IMR-90 (cell line): ENCODE results near the gene HVCN1. TPM values are rescaled to one million over a fixed set of nuclear protein-coding genes. Genes with fewer than 3 reads are reported as not detected.
A peak's percentile ranks its signal among the peaks of the same experiment; 100 is the strongest.

Experiments
- ATAC-seq: fragments of 200-7000 bp; cut with Tn5 transposase; 2 replicates; pipeline ENCODE4 v1.9.1; 2020; ENCODE audit warnings: low read depth, mild to moderate bottlenecking, moderate library complexity
- Bru-seq: library from RNA; stranded (reverse); fragments of 400-500 nt; gene quantifications from one replicate; lab custom pipeline; 2021; lab: Mats Ljungman, UMichigan
- BruChase-seq, 2 experiments: library from RNA; stranded (reverse); fragments of 400-500 nt; gene quantifications; one replicate each; lab custom pipeline; 2021; lab: Mats Ljungman, UMichigan
- BruUV-seq: library from RNA; stranded (reverse); fragments of 400-500 nt; replicated peaks from 2 replicates; lab custom pipeline; 2021; lab: Mats Ljungman, UMichigan
- CTCF ChIA-PET: fragments of 300-600 bp; formaldehyde crosslinking; extraction: SDS; loops from one replicate; lab custom pipeline; 2021; ENCODE audit warnings: antibody characterized with exemption; lab: Yijun Ruan, JAX
- POLR2A ChIA-PET: fragments of 300-600 bp; sonication (Branson Sonifier 250); formaldehyde crosslinking; loops from one replicate; lab custom pipeline; 2022; ENCODE audit warnings: antibody characterized with exemption; ENCODE audit not compliant: unreplicated experiment; lab: Charles Lee
- DNase-seq: peaks from one replicate; pipeline ENCODE4 v3.0.0; 2013
- H2AFZ ChIP-seq: replicated peaks from 2 replicates; pipeline ENCODE3; 2013; ENCODE audit warnings: low read length, mild to moderate bottlenecking; ENCODE audit not compliant: poor library complexity
- H2AK5ac ChIP-seq: 2 replicates; pipeline ENCODE4 v1.6.1; 2013; ENCODE audit warnings: low read depth, low read length, inconsistent platforms
- H2AK9ac ChIP-seq: replicated peaks from 2 replicates; pipeline ENCODE3; 2013; ENCODE audit warnings: mild to moderate bottlenecking, low read depth, low read length, moderate library complexity; ENCODE audit not compliant: poor library complexity
- H2BK120ac ChIP-seq: 2 replicates; pipeline ENCODE4 v1.6.1; 2013; ENCODE audit warnings: low read depth, low read length, inconsistent platforms
- H2BK15ac ChIP-seq: 3 replicates; pipeline ENCODE4 v1.6.1; 2013; ENCODE audit warnings: low read depth, low read length, inconsistent platforms
- H2BK20ac ChIP-seq: 2 replicates; pipeline ENCODE4 v1.6.1; 2013; ENCODE audit warnings: low read depth, mild to moderate bottlenecking, inconsistent platforms, low read length, moderate library complexity
- H2BK5ac ChIP-seq: 2 replicates; pipeline ENCODE4 v1.6.1; 2013; ENCODE audit warnings: mild to moderate bottlenecking, low read depth, low read length, inconsistent platforms; ENCODE audit not compliant: poor library complexity, severe bottlenecking
- H3K14ac ChIP-seq: replicated peaks from 2 replicates; pipeline ENCODE4 v1.6.1; 2013; ENCODE audit warnings: low read depth, low read length, inconsistent platforms
- H3K18ac ChIP-seq: 2 replicates; pipeline ENCODE4 v1.6.1; 2013; ENCODE audit warnings: low read depth, low read length, control low read depth
- H3K23ac ChIP-seq: 2 replicates; pipeline ENCODE4 v1.6.1; 2013; ENCODE audit warnings: low read depth, low read length, inconsistent platforms
- H3K27ac ChIP-seq: 2 replicates; pipeline ENCODE4 v1.5.1; 2013; ENCODE audit warnings: mild to moderate bottlenecking, control low read depth, low read length; ENCODE audit not compliant: insufficient read depth
- H3K27me3 ChIP-seq: 2 replicates; pipeline ENCODE4 v1.6.1; 2013; ENCODE audit warnings: low read length; ENCODE audit not compliant: control insufficient read depth, insufficient read depth
- H3K36me3 ChIP-seq: 2 replicates; pipeline ENCODE4 v1.6.1; 2013; ENCODE audit warnings: low read length, mixed read lengths; ENCODE audit not compliant: control insufficient read depth, insufficient read depth
- H3K4ac ChIP-seq: 2 replicates; pipeline ENCODE4 v1.6.1; 2013; ENCODE audit warnings: low read depth, low read length, inconsistent platforms
- H3K4me1 ChIP-seq: 2 replicates; pipeline ENCODE4 v1.6.1; 2013; ENCODE audit warnings: low read length, mixed read lengths; ENCODE audit not compliant: control insufficient read depth, insufficient read depth
- H3K4me2 ChIP-seq: 2 replicates; pipeline ENCODE4 v1.6.1; 2013; ENCODE audit warnings: low read depth, mild to moderate bottlenecking, control low read depth, low read length, moderate library complexity
- H3K4me3 ChIP-seq: 2 replicates; pipeline ENCODE4 v1.5.1; 2013; ENCODE audit warnings: low read depth, mild to moderate bottlenecking, control low read depth, low read length, moderate library complexity; ENCODE audit not compliant: insufficient read depth
- H3K56ac ChIP-seq: 2 replicates; pipeline ENCODE4 v1.6.1; 2013; ENCODE audit warnings: low read length, inconsistent platforms; ENCODE audit not compliant: insufficient read depth; ENCODE audit errors: extremely low read depth
- H3K79me1 ChIP-seq, 2 experiments: 2 replicates each; pipeline ENCODE4 v1.6.1; 2013; ENCODE audit warnings: low read length in 2 of 2, inconsistent platforms in 1 of 2, low read depth in 1 of 2
- H3K9ac ChIP-seq: 2 replicates; pipeline ENCODE4 v1.6.1; 2013; ENCODE audit warnings: low read depth, low read length, control low read depth
- H3K9me1 ChIP-seq: 2 replicates; pipeline ENCODE4 v1.6.1; 2013; ENCODE audit warnings: low read length, inconsistent platforms; ENCODE audit not compliant: insufficient read depth
- H3K9me3 ChIP-seq: 2 replicates; pipeline ENCODE4 v1.6.1; 2013; ENCODE audit warnings: low read length; ENCODE audit not compliant: control insufficient read depth, insufficient read depth
- H4K20me1 ChIP-seq: 2 replicates; pipeline ENCODE4 v1.6.1; 2013; ENCODE audit warnings: low read length, inconsistent platforms; ENCODE audit not compliant: insufficient read depth
- H4K5ac ChIP-seq: 2 replicates; pipeline ENCODE4 v1.6.1; 2013; ENCODE audit warnings: mild to moderate bottlenecking, low read depth, low read length, control low read depth
- H4K8ac ChIP-seq, 2 experiments: 2 replicates each; pipeline ENCODE4 v1.6.1; 2013; ENCODE audit warnings: low read depth in 2 of 2, low read length in 2 of 2, control low read depth in 1 of 2, inconsistent platforms in 1 of 2
- H4K91ac ChIP-seq: 2 replicates; pipeline ENCODE4 v1.6.1; 2013; ENCODE audit warnings: low read depth, low read length, inconsistent platforms; ENCODE audit not compliant: insufficient read depth
- MAZ ChIP-seq: IDR thresholded peaks from 2 replicates; pipeline ENCODE4 v1.6.1; 2012; ENCODE audit warnings: low read depth, mild to moderate bottlenecking, low read length, improper control_type of control experiment, moderate library complexity, borderline replicate concordance
- WGBS, 2 experiments: methylation state at CpG; one replicate each; pipeline versions ENCODE4 v1.1.5 to v1.1.7; 2013; ENCODE audit warnings: missing lambda C conversion rate in 2 of 2; ENCODE audit not compliant: insufficient read length in 1 of 2; ENCODE audit errors: extremely low coverage in 2 of 2; 5-methylcytosine and 5-hydroxymethylcytosine counted together
- dilution Hi-C: fragments of 300-500 bp; cut with HindIII; formaldehyde crosslinking; loops from one replicate; pipeline ENCODE4 v1.14.3; 2018; ENCODE audit warnings: low sequenced_read_pairs; ENCODE audit not compliant: unreplicated experiment
- in situ Hi-C: fragments of 300-500 bp; cut with MboI; formaldehyde crosslinking; loops from 3 replicates; pipeline ENCODE4 v1.14.3; 2019; ENCODE audit warnings: low sequenced_read_pairs, inconsistent platforms, mixed read lengths
- intact Hi-C: fragments of 100-400 bp; cut with micrococcal nuclease; formaldehyde crosslinking; loops from 2 replicates; pipeline ENCODE4 v1.10.0; 2022
- long read RNA-seq: library from polyadenylated mRNA; unstranded; transcript quantifications from one replicate; pipeline ENCODE4 v2.0.0, GENCODE V29; 2021; ENCODE audit not compliant: unreplicated experiment
- polyA plus RNA-seq, 3 experiments: library from polyadenylated mRNA; depleted of rRNA; stranded (reverse); fragments of >200 nt; gene quantifications; 2 replicates each; pipeline ENCODE4 v1.2.3, GENCODE V29; 2012; ENCODE audit warnings: low replicate concordance in 1 of 3
- total RNA-seq: library from RNA; depleted of rRNA; stranded (reverse); fragments of >200 nt; gene quantifications from 2 replicates; pipeline ENCODE4 v1.2.3, GENCODE V29; 2012; rRNA removed

The HVCN1 gene
- 1.4 and 2.0 TPM in 2 replicates for total RNA-seq
- polyA plus RNA-seq (2012; rRNA removed), result 1.3 and 1.9 TPM in 2 replicates
- 1.3 and 2.3 TPM in 2 replicates for polyA plus RNA-seq (2012; cell fraction: cytosol; rRNA removed)
- polyA plus RNA-seq (2012; cell fraction: nucleus; rRNA removed; ENCODE audit: low replicate concordance), result 0.44 and 1.4 TPM in 2 replicates
- Bru-seq, nascent RNA, result percentile 22 among the genes with signal in this experiment
- percentile 22 among the genes with signal in this experiment for BruChase-seq, experiment 1, labeled RNA remaining after a 6-hour chase
- BruChase-seq, experiment 2, labeled RNA remaining after a 2-hour chase, result percentile 22 among the genes with signal in this experiment
- long read RNA-seq, partial matches to known transcripts, result 1 of 3 reads
- long read RNA-seq, other reads (novel, unspliced or antisense), result 2 of 3 reads

GRCh38 chr12:110688446-110689280, at the start of gene HVCN1:
Gene HVCN1 (minus strand): TSS chr12:110689115. CDS start chr12:110683245, 5,870 bp downstream.
- no peak within 1 kb of the TSS for H2BK20ac ChIP-seq
- no TSS peak for BruUV-seq
- dilution Hi-C loops (no loop called here), intact Hi-C loops (no loop called here), in situ Hi-C loops (no loop called here)
- peak within 1 kb of the TSS; percentile 90; the same call in 1 of the 2 replicates for H4K5ac ChIP-seq
- H3K14ac ChIP-seq, result peak within 1 kb of the TSS; percentile 58; the same call in 1 of the 2 replicates
- H2AK9ac ChIP-seq, result peak within 1 kb of the TSS; percentile 69
- H2BK120ac ChIP-seq, result no peak within 1 kb of the TSS
- H3K4me3 ChIP-seq, result peak within 1 kb of the TSS; percentile 47
- no peak within 1 kb of the TSS for H3K56ac ChIP-seq
- H2AFZ ChIP-seq, result peak within 1 kb of the TSS; percentile 94
- no peak within 1 kb of the TSS for H2AK5ac ChIP-seq
- no peak for DNase-seq
- H4K91ac ChIP-seq, result no peak within 1 kb of the TSS
- peaks cover 7% of the 10 kb centered on the region; the same call in 1 of the 2 replicates for H3K4me1 ChIP-seq
- H3K27ac ChIP-seq, result no peak within 1 kb of the TSS
- no peak for TF ChIP-seq MAZ
- no peaks in the 10 kb centered on the region for H4K20me1 ChIP-seq
- H3K9me1 ChIP-seq, result no peaks in the 10 kb centered on the region
- H3K27me3 ChIP-seq, result peaks cover 30% of the 10 kb centered on the region
- no peaks in the 10 kb centered on the region for H3K36me3 ChIP-seq
- H3K4ac ChIP-seq, result peak within 1 kb of the TSS; percentile 69
- peaks cover 3% of the 10 kb centered on the region; the same call in 1 of the 2 replicates for H3K9me3 ChIP-seq
- H3K4me2 ChIP-seq, result peak within 1 kb of the TSS; percentile 84
- H3K23ac ChIP-seq, result peak within 1 kb of the TSS; percentile 24; the same call in 1 of the 2 replicates
- 13% methylated on average over 16 of the region's 64 CpGs; no CpG with 5 or more reads in 1 of the 2 experiments for WGBS, 2 experiments
- ChIA-PET POLR2A (no interaction called here), CTCF (no interaction called here)
- peak; percentile 75 for ATAC-seq
- H2BK15ac ChIP-seq, result no peak within 1 kb of the TSS
- H4K8ac ChIP-seq, result peak within 1 kb of the TSS; percentile 64 to 80; a peak in 2 of 4 replicates
- no peak within 1 kb of the TSS for H2BK5ac ChIP-seq
- H3K9ac ChIP-seq, result peak within 1 kb of the TSS; percentile 42
- H3K79me1 ChIP-seq, result no peaks in the 10 kb centered on the region
- no peak within 1 kb of the TSS; the same call in 1 of the 2 replicates for H3K18ac ChIP-seq
